Tibial nerve (tissue), 4 donors: ENCODE measurements around the gene STXBP6. TPM values are rescaled to one million over a fixed set of nuclear protein-coding genes. Genes with fewer than 3 reads are reported as not detected.

Experiments used
- DNase-seq, 2 donors: peaks; one replicate each; pipeline ENCODE4 v3.0.0-alpha.2; 2019; ENCODE audit warnings: low spot score in 2 of 2
- H3K27ac ChIP-seq, 4 donors: fragments of 200-600 bp; sonication (generic) in 3 of 4; one replicate each; pipeline ENCODE4 v1.5.1; 2017 to 2019; ENCODE audit warnings: mild to moderate bottlenecking in 1 of 4
- H3K27me3 ChIP-seq, 2 donors: fragments of 200-600 bp; sonication (generic) in 1 of 2; one replicate each; pipeline versions ENCODE4 v1.5.1 to v1.6.0; 2017 to 2019
- H3K36me3 ChIP-seq, 3 donors: fragments of 200-600 bp; sonication (generic); one replicate each; pipeline ENCODE4 v1.5.1; 2018 to 2019
- H3K4me1 ChIP-seq, 4 donors: fragments of 200-600 bp; sonication (generic) in 3 of 4; one replicate each; pipeline ENCODE4 v1.5.1; 2017 to 2019
- H3K4me3 ChIP-seq, 4 donors: fragments of 200-600 bp; sonication (generic) in 3 of 4; one replicate each; pipeline ENCODE4 v1.5.1; 2017 to 2019; ENCODE audit warnings: mild to moderate bottlenecking in 1 of 4, moderate library complexity in 1 of 4
- H3K9me3 ChIP-seq, 4 donors: fragments of 200-600 bp; sonication (generic) in 3 of 4; one replicate each; pipeline ENCODE4 v1.5.1; 2017 to 2019
- EP300 ChIP-seq, 2 donors: sonication (generic); formaldehyde crosslinking; IDR thresholded peaks; one replicate each; pipeline ENCODE4 v1.6.1; 2017; ENCODE audit warnings: antibody characterized with exemption in 2 of 2, mild to moderate bottlenecking in 1 of 2
- POLR2A ChIP-seq, 2 donors: fragments of 450-650 bp; IDR thresholded peaks; one replicate each; pipeline ENCODE4 v1.6.1; 2017; ENCODE audit warnings: antibody characterized with exemption in 2 of 2, mild to moderate bottlenecking in 2 of 2, moderate library complexity in 2 of 2
- WGBS, 2 donors: methylation state at CpG; one replicate each; pipeline ENCODE4 v1.1.5; 2018; 5-methylcytosine and 5-hydroxymethylcytosine counted together
- total RNA-seq, 4 donors: library from RNA; depleted of rRNA; stranded (reverse); fragments of >200 nt; gene quantifications; one replicate each; pipeline ENCODE4 v1.1.0, GENCODE V29; 2016
- TF ChIP-seq, protein P1 (sequence below), 5 experiments: fragments of 200-600 bp in 3 of 5; fragments of 450-650 bp in 2 of 5; sonication (generic) in 3 of 5; IDR thresholded peaks; one replicate each; pipeline ENCODE4 v1.5.1; 2016 to 2019; ENCODE audit warnings: antibody characterized with exemption in 5 of 5, mild to moderate bottlenecking in 3 of 5, moderate library complexity in 2 of 5

Gene STXBP6
- total RNA-seq, 4 donors from 2014 or later, result 12.6 to 42.6 (median 33.5) TPM

DNA sequence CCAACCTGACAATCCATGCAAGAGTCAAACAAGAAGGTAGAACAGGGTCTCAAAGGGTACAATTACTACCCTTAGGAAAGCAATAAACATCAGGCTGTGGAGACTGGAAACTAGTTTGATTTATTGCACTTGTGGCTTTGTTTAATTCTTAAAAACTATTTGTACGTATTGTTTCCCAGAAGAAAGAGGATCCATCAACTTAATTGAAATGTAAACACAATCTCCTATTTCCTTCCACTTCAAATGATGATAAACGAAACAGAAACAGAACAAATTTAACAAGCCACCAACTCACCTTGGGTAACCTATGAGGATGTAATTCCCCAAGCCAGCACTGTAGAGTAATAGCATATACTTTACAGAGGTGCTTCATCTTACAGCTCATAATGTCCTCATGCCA, 8.0 kb downstream of the STXBP6 start:
- Histone ChIP-seq H3K36me3 (no peaks in the 10 kb centered on the region), H3K27me3 (no peaks in the 10 kb centered on the region), H3K4me1 (peaks cover 0 to 17% (median 0%) of the 10 kb centered on the region in 4 donors), H3K4me3 (no peak overlapping the region), H3K9me3 (no peaks in the 10 kb centered on the region), H3K27ac (no peak overlapping the region)
- no peak for DNase-seq
- 72 to 81% methylated on average over 2 of the region's 2 CpGs for WGBS, 2 donors
- TF ChIP-seq, protein P1, sequence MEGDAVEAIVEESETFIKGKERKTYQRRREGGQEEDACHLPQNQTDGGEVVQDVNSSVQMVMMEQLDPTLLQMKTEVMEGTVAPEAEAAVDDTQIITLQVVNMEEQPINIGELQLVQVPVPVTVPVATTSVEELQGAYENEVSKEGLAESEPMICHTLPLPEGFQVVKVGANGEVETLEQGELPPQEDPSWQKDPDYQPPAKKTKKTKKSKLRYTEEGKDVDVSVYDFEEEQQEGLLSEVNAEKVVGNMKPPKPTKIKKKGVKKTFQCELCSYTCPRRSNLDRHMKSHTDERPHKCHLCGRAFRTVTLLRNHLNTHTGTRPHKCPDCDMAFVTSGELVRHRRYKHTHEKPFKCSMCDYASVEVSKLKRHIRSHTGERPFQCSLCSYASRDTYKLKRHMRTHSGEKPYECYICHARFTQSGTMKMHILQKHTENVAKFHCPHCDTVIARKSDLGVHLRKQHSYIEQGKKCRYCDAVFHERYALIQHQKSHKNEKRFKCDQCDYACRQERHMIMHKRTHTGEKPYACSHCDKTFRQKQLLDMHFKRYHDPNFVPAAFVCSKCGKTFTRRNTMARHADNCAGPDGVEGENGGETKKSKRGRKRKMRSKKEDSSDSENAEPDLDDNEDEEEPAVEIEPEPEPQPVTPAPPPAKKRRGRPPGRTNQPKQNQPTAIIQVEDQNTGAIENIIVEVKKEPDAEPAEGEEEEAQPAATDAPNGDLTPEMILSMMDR (IDR thresholded peaks at IDR 0.05), result no peak
- TF ChIP-seq POLR2A (IDR thresholded peaks at IDR 0.05) (no peak), EP300 (IDR thresholded peaks at IDR 0.05) (no peak)

DNA sequence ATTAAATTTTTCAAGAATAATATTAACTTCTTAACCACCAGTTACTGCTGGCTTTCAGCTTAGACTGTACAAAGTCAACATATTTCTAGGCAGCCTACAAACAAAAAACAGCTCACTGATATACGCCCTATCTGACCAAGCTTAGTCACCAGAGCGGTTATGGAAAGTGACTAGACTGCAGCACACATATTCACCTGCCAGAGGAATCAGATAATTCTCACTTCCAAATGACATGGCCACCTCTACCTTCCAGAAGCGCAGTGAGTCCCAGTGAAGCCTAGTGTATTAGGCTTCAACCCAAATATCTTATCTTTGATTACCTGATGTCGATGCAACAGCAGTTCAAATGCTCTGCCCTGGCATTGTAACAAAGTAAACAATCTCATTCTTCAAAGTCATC, 8.5 kb downstream of the STXBP6 start:
- Histone ChIP-seq H3K36me3 (no peaks in the 10 kb centered on the region), H3K9me3 (no peaks in the 10 kb centered on the region), H3K4me3 (no peak overlapping the region), H3K27ac (no peak overlapping the region), H3K27me3 (no peaks in the 10 kb centered on the region), H3K4me1 (peaks cover 0 to 18% (median 0%) of the 10 kb centered on the region in 4 donors)
- 82 to 86% methylated on average over 4 of the region's 4 CpGs for WGBS, 2 donors
- TF ChIP-seq, protein P1 (IDR thresholded peaks at IDR 0.05), result no peak
- TF ChIP-seq POLR2A (IDR thresholded peaks at IDR 0.05) (no peak), EP300 (IDR thresholded peaks at IDR 0.05) (no peak)
- DNase-seq, result no peak

DNA sequence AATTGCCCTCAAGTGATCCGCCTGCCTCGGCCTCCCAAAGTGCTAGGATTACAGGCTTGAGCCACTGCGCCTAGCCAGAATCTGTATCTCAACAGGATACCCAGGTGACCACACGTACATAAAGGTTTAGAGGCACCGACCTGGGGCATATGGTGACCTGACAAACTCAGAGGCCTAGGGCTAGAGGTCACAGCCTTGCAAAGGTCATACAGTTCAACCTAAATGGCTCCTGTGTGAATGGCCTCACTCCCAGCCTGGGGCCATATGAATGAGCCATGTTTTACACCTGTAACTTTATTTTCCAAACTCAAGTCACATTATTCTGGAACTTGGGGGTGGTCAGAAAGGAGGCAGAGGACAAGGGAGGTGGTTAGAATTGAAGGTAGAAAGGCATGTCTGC, 10.0 kb downstream of the STXBP6 start:
- H3K4me1 ChIP-seq, result peaks cover 0 to 18% (median 0%) of the 10 kb centered on the region in 4 donors
- H3K9me3 ChIP-seq, result no peaks in the 10 kb centered on the region
- no peak for DNase-seq
- no peak overlapping the region for H3K27ac ChIP-seq
- H3K4me3 ChIP-seq, result no peak overlapping the region
- TF ChIP-seq, protein P1 (IDR thresholded peaks at IDR 0.05), result no peak
- TF ChIP-seq EP300 (IDR thresholded peaks at IDR 0.05) (no peak), POLR2A (IDR thresholded peaks at IDR 0.05) (no peak)
- H3K27me3 ChIP-seq, result no peaks in the 10 kb centered on the region
- 86 to 97% methylated on average over 5 of the region's 5 CpGs for WGBS, 2 donors
- H3K36me3 ChIP-seq, result no peaks in the 10 kb centered on the region

DNA sequence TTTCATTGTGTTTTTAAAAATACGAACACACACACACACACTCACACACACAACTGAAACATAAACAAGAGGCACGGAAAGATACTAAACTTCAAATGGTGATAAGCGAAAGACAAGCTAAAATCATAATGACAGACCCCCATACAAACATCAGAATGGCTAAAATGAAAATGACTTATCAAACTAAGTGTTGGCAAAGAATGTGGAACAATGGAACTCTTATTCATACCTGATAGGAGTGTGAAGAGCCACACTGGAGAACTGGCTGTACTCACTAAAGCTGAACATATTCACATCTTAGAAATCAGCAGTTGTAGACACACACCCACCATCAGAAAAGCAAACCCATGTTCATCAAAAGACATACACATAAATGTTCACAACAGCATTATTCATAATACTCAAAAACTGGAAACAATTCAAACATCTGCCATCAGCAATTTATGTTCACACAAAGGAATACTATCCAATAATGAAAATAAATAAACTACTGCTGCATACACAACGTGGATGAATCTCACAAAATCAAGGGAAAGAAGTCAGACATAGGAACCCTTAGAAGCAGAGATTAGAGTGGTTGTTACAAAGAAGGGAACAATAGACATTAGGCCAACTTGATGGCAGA, 11.8 kb downstream of the STXBP6 start:
- Histone ChIP-seq H3K36me3 (no peaks in the 10 kb centered on the region), H3K27me3 (no peaks in the 10 kb centered on the region), H3K9me3 (no peaks in the 10 kb centered on the region), H3K4me1 (peaks cover 0 to 18% (median 0%) of the 10 kb centered on the region in 4 donors), H3K27ac (no peak overlapping the region), H3K4me3 (no peak overlapping the region)
- no peak for TF ChIP-seq EP300 (IDR thresholded peaks at IDR 0.05)
- TF ChIP-seq, protein P1 (IDR thresholded peaks at IDR 0.05), result no peak
- TF ChIP-seq POLR2A (IDR thresholded peaks at IDR 0.05), result no peak
- DNase-seq, result no peak
- 79 to 80% methylated on average over 4 of the region's 4 CpGs for WGBS, 2 donors

DNA sequence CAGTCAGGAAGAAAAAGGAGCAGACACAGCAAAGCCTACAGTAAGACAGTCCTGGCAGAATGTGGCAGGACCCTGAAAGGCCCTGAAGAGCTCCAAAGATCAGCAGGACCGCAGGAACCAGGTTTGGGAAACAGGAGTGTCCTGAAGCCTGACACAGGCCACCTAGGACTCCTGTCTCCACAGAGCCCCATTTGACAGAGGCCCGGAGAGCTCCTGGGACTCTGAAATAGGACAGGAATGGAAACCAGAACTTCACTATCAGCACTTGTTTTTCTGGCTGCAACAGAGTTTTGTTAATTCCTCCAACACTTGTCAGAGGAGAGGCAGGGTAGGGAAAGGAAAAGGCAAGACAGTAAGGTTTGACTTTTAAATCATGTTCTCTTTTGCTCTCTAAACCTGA, 12.9 kb downstream of the STXBP6 start:
- Histone ChIP-seq H3K27ac (no peak overlapping the region), H3K36me3 (no peaks in the 10 kb centered on the region), H3K9me3 (no peaks in the 10 kb centered on the region), H3K4me1 (peaks cover 0 to 12% (median 0%) of the 10 kb centered on the region in 4 donors), H3K27me3 (no peaks in the 10 kb centered on the region), H3K4me3 (no peak overlapping the region)
- DNase-seq, result no peak
- TF ChIP-seq EP300 (IDR thresholded peaks at IDR 0.05) (no peak), POLR2A (IDR thresholded peaks at IDR 0.05) (no peak)
- TF ChIP-seq, protein P1 (IDR thresholded peaks at IDR 0.05), result no peak
- 76 to 78% methylated on average over 2 of the region's 2 CpGs for WGBS, 2 donors
